ENCODE measurements around the gene NR3C1.

Gene NR3C1

DNA sequence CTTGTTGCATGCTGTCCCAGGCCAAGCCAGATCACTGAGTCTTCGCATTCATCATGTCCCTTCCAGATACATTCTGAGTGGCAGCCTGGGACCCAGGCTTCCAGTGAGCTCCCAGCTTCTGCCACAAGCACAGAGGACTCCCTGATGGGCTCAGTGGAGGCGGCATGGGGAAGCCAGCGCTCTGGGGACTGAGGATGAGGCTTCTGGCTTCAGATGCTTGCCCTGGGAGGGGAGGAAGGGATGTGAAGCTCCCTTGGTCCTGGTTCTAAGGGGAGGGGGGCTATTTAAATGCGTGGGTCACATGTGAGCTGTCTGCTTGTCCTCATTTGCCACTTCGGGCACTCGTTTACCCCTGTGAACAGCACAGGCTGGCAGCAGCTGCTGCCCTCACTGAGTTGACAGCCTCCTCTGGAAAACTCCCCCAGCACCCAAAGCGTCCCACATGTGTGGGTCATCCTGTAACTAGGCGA, 174.0 kb downstream of the NR3C1 start:
- DNase-seq, result no peak

DNA sequence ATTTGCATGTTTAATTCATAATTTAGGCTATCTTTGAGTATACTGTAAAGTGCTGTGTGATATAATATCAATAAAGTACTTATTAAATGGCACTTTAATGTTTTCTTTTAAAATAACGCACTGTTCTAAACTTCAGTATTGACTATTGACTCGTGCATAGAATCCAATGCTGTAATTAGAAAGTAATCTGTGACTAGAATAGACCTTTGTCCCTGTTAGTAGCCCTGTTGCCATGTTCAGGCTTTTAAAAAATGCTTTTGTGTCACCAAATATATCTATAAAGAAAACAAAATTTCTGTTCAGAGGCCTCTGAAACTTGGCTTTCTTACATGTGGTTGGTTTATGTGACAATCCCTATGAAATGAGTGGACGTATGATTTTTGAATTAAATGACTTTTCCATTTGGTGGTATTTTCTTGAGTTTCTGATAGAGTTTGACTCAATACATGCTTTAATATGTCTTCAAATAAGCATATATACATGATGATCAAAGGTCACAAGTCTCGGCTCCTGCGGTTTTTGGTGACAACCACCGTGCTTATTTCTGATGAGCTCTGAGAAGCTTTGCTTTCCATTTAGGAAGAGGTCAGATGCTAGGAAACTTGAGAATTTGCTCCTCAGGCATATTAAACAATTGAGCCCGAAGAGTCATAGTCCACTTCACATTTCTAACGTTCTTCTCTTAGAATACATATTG, 174.7 kb downstream of the NR3C1 start:
- no peak for DNase-seq
